Activated naive CD4-positive, alpha-beta T cell treated with anti-CD3 and anti-CD28 coated beads, Interleukin-2, amount 50 U/mL, for 24 hours (primary cell): ENCODE measurements around the gene NUAK1.

Experiments used
- H3K27ac Mint-ChIP-seq: one replicate; pipeline ENCODE4 v1.8.0; 2021; ENCODE audit warnings: mild to moderate bottlenecking, mixed read lengths
- H3K27me3 Mint-ChIP-seq: one replicate; pipeline ENCODE4 v1.8.0; 2021; ENCODE audit warnings: mixed read lengths
- H3K36me3 Mint-ChIP-seq: one replicate; pipeline ENCODE4 v1.8.0; 2021; ENCODE audit warnings: mixed read lengths
- H3K4me1 Mint-ChIP-seq: one replicate; pipeline ENCODE4 v1.8.0; 2021; ENCODE audit warnings: mixed read lengths
- H3K4me3 Mint-ChIP-seq: one replicate; pipeline ENCODE4 v1.8.0; 2021; ENCODE audit warnings: mild to moderate bottlenecking, mixed read lengths
- H3K9me3 Mint-ChIP-seq: one replicate; pipeline ENCODE4 v1.8.0; 2021; ENCODE audit warnings: mixed read lengths

NUAK1 gene

GRCh38 chr12:106088811-106089485, 49.8 kb downstream of the NUAK1 start:
- Mint-ChIP-seq H3K27me3 (peaks cover 4% of the 10 kb centered on the region), H3K27ac (no peak overlapping the region), H3K36me3 (no peaks in the 10 kb centered on the region)

GRCh38 chr12:106088246-106088808, 50.4 kb downstream of the NUAK1 start:
- H3K4me3 Mint-ChIP-seq, result no peak overlapping the region
- peaks cover 9% of the 10 kb centered on the region for H3K27me3 Mint-ChIP-seq
- H3K4me1 Mint-ChIP-seq, result no peaks in the 10 kb centered on the region
- no peak overlapping the region for H3K27ac Mint-ChIP-seq
- no peaks in the 10 kb centered on the region for H3K9me3 Mint-ChIP-seq
- no peaks in the 10 kb centered on the region for H3K36me3 Mint-ChIP-seq

More at GRCh38 chr12:106088811-106089485, 49.8 kb downstream of the NUAK1 start:
- no peak overlapping the region for H3K4me3 Mint-ChIP-seq
- H3K9me3 Mint-ChIP-seq, result no peaks in the 10 kb centered on the region
- no peaks in the 10 kb centered on the region for H3K4me1 Mint-ChIP-seq

GRCh38 chr12:106086696-106087095, 52.1 kb downstream of the NUAK1 start:
- H3K9me3 Mint-ChIP-seq, result no peaks in the 10 kb centered on the region
- no peak overlapping the region for H3K4me3 Mint-ChIP-seq
- H3K27me3 Mint-ChIP-seq, result peaks cover 10% of the 10 kb centered on the region
- no peaks in the 10 kb centered on the region for H3K36me3 Mint-ChIP-seq
- no peaks in the 10 kb centered on the region for H3K4me1 Mint-ChIP-seq
- H3K27ac Mint-ChIP-seq, result no peak overlapping the region

GRCh38 chr12:106085213-106085612, 53.5 kb downstream of the NUAK1 start:
- Mint-ChIP-seq H3K4me1 (no peaks in the 10 kb centered on the region), H3K4me3 (no peak overlapping the region), H3K27ac (no peak overlapping the region), H3K36me3 (no peaks in the 10 kb centered on the region), H3K9me3 (no peaks in the 10 kb centered on the region), H3K27me3 (peaks cover 10% of the 10 kb centered on the region)

- Mint-ChIP-seq H3K27me3 (peaks cover 11% of the 10 kb centered on the region), H3K27ac (no peak overlapping the region), H3K4me1 (no peaks in the 10 kb centered on the region), H3K36me3 (no peaks in the 10 kb centered on the region), H3K4me3 (no peak overlapping the region), H3K9me3 (no peaks in the 10 kb centered on the region)
These were observed 54.0 kb downstream of the NUAK1 start for GRCh38 chr12:106084759-106085158.

GRCh38 chr12:106084014-106084671, 54.6 kb downstream of the NUAK1 start:
- Mint-ChIP-seq H3K4me3 (no peak overlapping the region), H3K4me1 (no peaks in the 10 kb centered on the region), H3K9me3 (no peaks in the 10 kb centered on the region), H3K27me3 (peaks cover 12% of the 10 kb centered on the region), H3K27ac (no peak overlapping the region), H3K36me3 (no peaks in the 10 kb centered on the region)

- Mint-ChIP-seq H3K27me3 (peaks cover 12% of the 10 kb centered on the region), H3K4me1 (no peaks in the 10 kb centered on the region), H3K4me3 (no peak overlapping the region), H3K36me3 (no peaks in the 10 kb centered on the region), H3K9me3 (no peaks in the 10 kb centered on the region), H3K27ac (no peak overlapping the region)
These were observed 56.3 kb downstream of the NUAK1 start for GRCh38 chr12:106082216-106083175.

GRCh38 chr12:106081606-106082005, 57.1 kb downstream of the NUAK1 start:
- H3K4me3 Mint-ChIP-seq, result no peak overlapping the region
- H3K4me1 Mint-ChIP-seq, result no peaks in the 10 kb centered on the region
- H3K27me3 Mint-ChIP-seq, result peaks cover 12% of the 10 kb centered on the region
- H3K36me3 Mint-ChIP-seq, result no peaks in the 10 kb centered on the region
- no peaks in the 10 kb centered on the region for H3K9me3 Mint-ChIP-seq
- no peak overlapping the region for H3K27ac Mint-ChIP-seq

GRCh38 chr12:106080791-106081170, 58.0 kb downstream of the NUAK1 start:
- no peaks in the 10 kb centered on the region for H3K9me3 Mint-ChIP-seq
- no peaks in the 10 kb centered on the region for H3K4me1 Mint-ChIP-seq
- peaks cover 12% of the 10 kb centered on the region for H3K27me3 Mint-ChIP-seq
- no peak overlapping the region for H3K27ac Mint-ChIP-seq
- H3K36me3 Mint-ChIP-seq, result no peaks in the 10 kb centered on the region
- no peak overlapping the region for H3K4me3 Mint-ChIP-seq

GRCh38 chr12:106080041-106080790, 58.5 kb downstream of the NUAK1 start:
- no peak overlapping the region for H3K27ac Mint-ChIP-seq
- no peak overlapping the region for H3K4me3 Mint-ChIP-seq
- H3K4me1 Mint-ChIP-seq, result no peaks in the 10 kb centered on the region
- peaks cover 14% of the 10 kb centered on the region for H3K27me3 Mint-ChIP-seq
- no peaks in the 10 kb centered on the region for H3K9me3 Mint-ChIP-seq
- H3K36me3 Mint-ChIP-seq, result no peaks in the 10 kb centered on the region

GRCh38 chr12:106079148-106079738, 59.5 kb downstream of the NUAK1 start:
- Mint-ChIP-seq H3K9me3 (no peaks in the 10 kb centered on the region), H3K27ac (no peak overlapping the region), H3K4me3 (no peak overlapping the region), H3K27me3 (peaks cover 12% of the 10 kb centered on the region), H3K36me3 (no peaks in the 10 kb centered on the region), H3K4me1 (no peaks in the 10 kb centered on the region)

GRCh38 chr12:106078358-106079010, 60.3 kb downstream of the NUAK1 start:
- Mint-ChIP-seq H3K9me3 (no peaks in the 10 kb centered on the region), H3K4me3 (no peak overlapping the region), H3K36me3 (no peaks in the 10 kb centered on the region), H3K27ac (no peak overlapping the region), H3K27me3 (peaks cover 9% of the 10 kb centered on the region), H3K4me1 (no peaks in the 10 kb centered on the region)

GRCh38 chr12:106074706-106075392, 63.9 kb downstream of the NUAK1 start:
- H3K27me3 Mint-ChIP-seq, result peaks cover 12% of the 10 kb centered on the region
- no peaks in the 10 kb centered on the region for H3K9me3 Mint-ChIP-seq
- H3K27ac Mint-ChIP-seq, result no peak overlapping the region
- no peak overlapping the region for H3K4me3 Mint-ChIP-seq
- H3K36me3 Mint-ChIP-seq, result no peaks in the 10 kb centered on the region
- H3K4me1 Mint-ChIP-seq, result no peaks in the 10 kb centered on the region

GRCh38 chr12:106074361-106074705, 64.4 kb downstream of the NUAK1 start:
- H3K4me3 Mint-ChIP-seq, result no peak overlapping the region
- no peaks in the 10 kb centered on the region for H3K9me3 Mint-ChIP-seq
- no peaks in the 10 kb centered on the region for H3K36me3 Mint-ChIP-seq
- no peaks in the 10 kb centered on the region for H3K4me1 Mint-ChIP-seq
- H3K27ac Mint-ChIP-seq, result no peak overlapping the region
- peaks cover 10% of the 10 kb centered on the region for H3K27me3 Mint-ChIP-seq
